Omental fat pad (tissue), 4 donors: ENCODE measurements around the gene SERHL2. TPM values are rescaled to one million over a fixed set of nuclear protein-coding genes. Genes with fewer than 3 reads are reported as not detected.
"Not testable (repeated sequence)": the region's sequence is repeated elsewhere in the genome, so short reads cannot be mapped to it uniquely, and the experiment has no call there.

ENCODE experiments used
- ATAC-seq: fragments of 150-250 bp; one replicate; pipeline ENCODE4 v1.9.1; 2016; ENCODE audit warnings: mild to moderate bottlenecking, moderate library complexity; ENCODE audit not compliant: low FRiP score
- DNase-seq: peaks from one replicate; pipeline ENCODE4 v3.0.0-alpha.2; 2019; ENCODE audit warnings: low spot score
- CTCF ChIP-seq, 3 donors: fragments of 450-650 bp; IDR thresholded peaks; one replicate each; pipeline ENCODE4 v1.5.1; 2016 to 2017; ENCODE audit warnings: antibody characterized with exemption in 3 of 3, mild to moderate bottlenecking in 3 of 3, moderate library complexity in 2 of 3
- total RNA-seq, 4 donors: library from RNA; depleted of rRNA; stranded (reverse); fragments of >200 nt; gene quantifications; one replicate each; pipeline ENCODE4 v1.1.0, GENCODE V29; 2016

Gene SERHL2
- total RNA-seq, 4 donors from 2014 or later, result 1.8 to 4.1 (median 3.0) TPM

- TF ChIP-seq CTCF (IDR thresholded peaks at IDR 0.05), result no peak
- DNase-seq, result no peak
- ATAC-seq, result no peak
Observed at GRCh38 chr22:42601879-42602465, 48.2 kb downstream of the SERHL2 start.

GRCh38 chr22:42602470-42602869, 48.7 kb downstream of the SERHL2 start:
- ATAC-seq, result no peak
- TF ChIP-seq CTCF (IDR thresholded peaks at IDR 0.05), result no peak

GRCh38 chr22:42603427-42603826, 49.7 kb downstream of the SERHL2 start:
- ATAC-seq, result no peak
- TF ChIP-seq CTCF (IDR thresholded peaks at IDR 0.05), result no peak
- no peak for DNase-seq

More at GRCh38 chr22:42602470-42602869, 48.7 kb downstream of the SERHL2 start:
- no peak for DNase-seq

GRCh38 chr22:42604403-42604802, 50.6 kb downstream of the SERHL2 start:
- no peak for DNase-seq
- TF ChIP-seq CTCF (IDR thresholded peaks at IDR 0.05), result no peak
- ATAC-seq, result no peak

- not testable (repeated sequence) for ATAC-seq, DNase-seq
Observed at GRCh38 chr22:42607641-42608040, 53.9 kb downstream of the SERHL2 start.

- no peak for TF ChIP-seq CTCF (IDR thresholded peaks at IDR 0.05)
- no peak for ATAC-seq
- no peak for DNase-seq
Observed at GRCh38 chr22:42608136-42608822, 54.5 kb downstream of the SERHL2 start.

- peak; percentile 30 for ATAC-seq
- no peak for TF ChIP-seq CTCF (IDR thresholded peaks at IDR 0.05)
- DNase-seq, result no peak
Observed at GRCh38 chr22:42608823-42609361, 55.1 kb downstream of the SERHL2 start.
